GM19468 (cell line): Measurements from ENCODE around the gene GABBR2.

Experiments used
- ATAC-seq: cut with Tn5 transposase; IDR thresholded peaks from one replicate; pipeline ENCODE4 v1.9.1; 2021; ENCODE audit warnings: mild to moderate bottlenecking, moderate library complexity, moderate number of reproducible peaks; ENCODE audit not compliant: unreplicated experiment; ENCODE audit errors: extremely low read depth

Gene GABBR2

DNA sequence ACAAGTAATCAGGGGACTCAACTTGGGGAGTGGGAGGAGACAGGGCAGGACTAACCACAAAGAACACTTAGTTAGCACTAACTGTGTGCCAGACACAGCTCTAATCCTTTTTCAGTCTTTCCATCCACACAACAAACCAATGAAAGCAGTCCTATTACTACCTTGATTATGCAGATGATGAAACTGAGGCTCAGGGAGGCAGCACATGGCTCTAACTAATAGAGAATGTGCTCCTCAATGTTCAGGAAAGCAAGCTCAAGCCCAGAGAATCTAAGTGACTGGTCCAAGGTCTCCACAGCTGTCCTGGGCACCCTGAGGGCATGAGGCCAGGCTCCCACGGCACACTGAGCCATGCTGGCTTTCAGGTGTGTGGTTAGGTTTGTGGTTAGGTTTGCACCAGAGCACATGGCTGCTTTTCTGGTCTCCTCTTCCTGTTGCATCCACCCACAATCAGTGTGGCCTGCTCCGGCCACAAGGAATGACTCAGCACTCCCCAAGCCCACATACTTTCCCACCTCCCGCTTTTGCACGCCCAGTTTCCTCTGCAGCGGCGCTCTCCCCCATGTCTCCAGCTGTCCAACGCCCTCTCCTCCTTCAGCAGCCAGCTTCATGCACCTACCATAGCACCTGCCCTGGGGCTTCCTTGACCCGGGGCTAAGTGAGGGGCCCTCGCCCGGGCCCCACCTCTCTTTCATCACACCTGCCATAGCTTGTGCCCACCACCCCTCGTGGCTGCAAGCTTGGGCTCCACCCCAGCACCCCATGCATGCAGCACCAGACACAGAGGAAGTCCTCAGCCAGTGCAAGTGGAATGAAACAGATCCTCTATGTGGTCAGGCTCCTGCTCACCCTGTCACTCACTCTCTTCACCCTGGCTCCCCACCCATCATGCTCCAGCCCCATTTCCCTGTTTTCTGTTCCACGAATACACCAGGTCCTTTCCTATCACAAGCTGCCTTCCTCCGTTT lies 133.1 kb downstream of the GABBR2 start:
- peak; percentile 88 for ATAC-seq

DNA sequence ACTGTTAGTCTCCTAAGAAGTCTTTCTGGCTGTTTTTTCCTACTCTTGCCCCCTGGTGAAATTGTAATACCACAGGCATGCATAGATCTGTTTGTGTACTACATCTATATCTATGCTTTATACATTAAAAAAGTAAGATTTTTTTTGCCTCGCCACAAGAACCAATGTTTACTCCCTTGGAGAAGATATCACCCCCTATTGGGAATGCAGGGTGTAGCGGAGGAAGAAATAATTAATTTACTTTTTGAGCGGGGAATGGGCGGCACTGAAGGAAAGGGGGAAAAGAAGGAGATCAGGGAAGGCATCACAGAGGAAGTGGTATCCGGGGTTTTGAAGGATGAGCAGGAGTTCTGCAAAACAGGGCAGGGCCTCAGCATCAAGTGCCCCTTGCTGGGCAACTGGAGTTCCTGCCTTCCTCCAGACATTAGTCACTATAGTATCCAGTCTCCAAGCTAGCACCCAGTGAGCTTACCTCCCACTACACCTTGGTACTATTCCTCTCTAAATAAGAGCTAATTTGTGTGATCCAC lies 134.9 kb downstream of the GABBR2 start:
- no peak for ATAC-seq

DNA sequence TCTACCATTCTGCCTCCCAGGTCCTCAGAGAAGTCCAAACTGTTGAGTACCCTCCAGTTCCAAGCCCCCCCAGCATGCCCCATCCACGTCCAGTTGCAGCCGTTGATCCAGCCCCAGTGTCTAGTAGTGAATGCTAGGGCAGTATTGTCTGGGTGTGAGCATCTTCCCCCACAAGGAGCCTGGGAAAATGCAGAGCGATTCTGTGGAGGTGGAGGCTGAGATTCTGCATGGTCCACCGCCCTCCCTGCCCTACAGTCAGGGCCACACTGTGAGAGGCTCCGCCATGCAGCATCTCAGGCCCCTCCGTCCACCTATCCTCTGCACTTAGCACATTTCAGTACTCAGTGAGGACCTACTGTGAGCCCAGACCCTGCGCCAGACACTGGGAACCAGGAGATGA lies 135.9 kb downstream of the GABBR2 start:
- no peak for ATAC-seq

DNA sequence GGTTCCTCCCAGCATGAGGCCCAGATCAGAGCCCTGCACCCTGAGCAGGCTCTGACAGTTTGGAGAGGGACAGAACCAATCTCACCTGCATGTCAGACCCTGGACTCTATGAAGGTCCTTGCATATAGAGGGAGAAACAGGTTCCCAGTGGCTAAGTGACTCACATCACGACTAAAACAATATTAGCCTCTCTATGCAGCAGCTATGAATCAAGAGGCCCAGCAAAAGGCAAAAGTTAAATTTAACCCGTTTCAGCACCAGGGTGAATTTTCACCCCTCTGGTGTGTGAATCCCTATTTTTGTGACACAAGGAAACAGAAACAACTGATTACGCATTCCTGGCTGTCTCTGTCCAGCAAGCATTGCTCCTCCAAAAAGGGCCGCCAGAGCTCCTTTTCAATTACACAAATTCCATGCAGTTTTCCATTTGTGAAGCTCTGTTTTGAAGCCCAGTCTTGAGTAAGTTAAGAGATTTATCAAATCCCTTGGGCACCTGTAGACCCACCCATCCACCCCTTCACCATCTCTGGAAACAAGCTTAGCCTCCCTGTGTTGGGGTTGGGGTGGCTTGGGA lies 136.6 kb downstream of the GABBR2 start:
- ATAC-seq, result no peak

DNA sequence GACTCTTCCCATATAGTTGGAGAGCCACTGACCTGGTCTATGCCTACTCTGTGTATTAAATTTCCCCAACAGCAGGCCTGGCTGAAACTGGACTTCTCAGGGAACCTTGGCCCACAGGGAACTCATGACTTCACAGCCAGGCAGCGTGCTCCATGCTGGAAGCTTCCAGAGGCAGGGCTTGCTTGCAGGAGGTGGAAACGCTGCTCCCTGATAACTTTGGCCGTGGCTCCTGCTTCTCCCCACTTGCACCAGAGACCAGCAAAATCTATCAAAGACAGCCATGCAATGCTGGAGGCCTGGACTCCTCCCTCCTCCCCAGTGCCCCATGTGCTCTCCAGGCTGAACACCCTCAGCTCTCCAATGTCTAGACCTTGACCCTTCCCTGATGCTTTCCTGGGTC lies 137.1 kb downstream of the GABBR2 start:
- ATAC-seq, result no peak

DNA sequence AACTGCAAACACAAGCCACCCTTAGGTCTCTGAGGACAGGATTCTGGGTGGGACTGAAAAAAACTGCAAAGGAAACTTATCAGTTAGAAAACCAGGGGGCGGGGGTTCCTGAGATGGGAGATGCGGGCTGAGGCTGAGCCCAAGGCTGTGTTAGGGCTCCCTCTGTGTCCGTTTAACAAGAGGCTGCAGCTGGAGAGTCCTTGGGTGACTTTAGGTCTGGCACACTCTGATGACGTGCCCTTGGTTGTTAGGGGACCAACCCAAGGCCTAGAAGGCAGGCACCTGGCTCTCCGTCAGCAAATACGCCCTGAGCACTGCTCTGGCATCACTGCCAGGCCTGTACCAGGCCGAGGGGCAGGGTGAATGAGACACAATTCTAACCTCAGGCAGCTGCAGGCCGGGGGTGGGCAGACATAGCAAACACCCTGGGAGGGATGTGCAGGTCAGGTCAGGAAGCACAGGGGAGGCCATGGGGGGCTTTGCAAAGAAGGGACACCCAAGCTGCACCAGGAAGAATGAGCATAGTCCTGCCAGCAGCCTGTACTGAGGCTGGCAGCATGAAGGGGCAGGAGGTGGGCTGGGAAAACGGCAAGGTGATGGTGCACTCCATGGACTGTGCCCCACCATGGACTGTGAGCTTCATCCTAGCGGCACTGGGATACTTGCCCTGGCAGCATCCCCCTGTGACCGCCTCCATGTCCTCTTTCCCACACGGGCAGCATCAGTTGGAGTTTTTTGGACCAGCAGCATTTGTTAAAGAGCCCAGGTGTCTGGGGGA lies 137.9 kb downstream of the GABBR2 start:
- ATAC-seq, result no peak

DNA sequence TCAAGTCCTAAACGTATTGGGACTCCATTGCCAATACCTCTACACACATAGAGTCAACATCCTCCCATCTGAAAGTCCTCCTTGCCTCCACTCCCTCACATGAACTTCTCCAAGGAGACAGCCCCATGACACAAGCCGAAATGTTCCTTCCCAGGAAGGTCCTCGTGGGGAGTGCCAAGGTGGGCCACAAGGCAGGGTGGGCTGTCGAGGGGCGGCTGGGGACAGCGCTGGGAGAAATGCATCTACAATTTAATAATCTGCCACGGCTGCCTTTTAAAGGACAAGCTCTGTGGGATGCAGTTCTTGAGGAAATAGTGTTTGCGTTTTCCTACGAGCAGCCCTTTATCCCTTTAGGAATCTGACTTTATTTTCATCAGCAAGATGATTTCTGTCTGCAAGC lies 138.7 kb downstream of the GABBR2 start:
- ATAC-seq, result no peak

DNA sequence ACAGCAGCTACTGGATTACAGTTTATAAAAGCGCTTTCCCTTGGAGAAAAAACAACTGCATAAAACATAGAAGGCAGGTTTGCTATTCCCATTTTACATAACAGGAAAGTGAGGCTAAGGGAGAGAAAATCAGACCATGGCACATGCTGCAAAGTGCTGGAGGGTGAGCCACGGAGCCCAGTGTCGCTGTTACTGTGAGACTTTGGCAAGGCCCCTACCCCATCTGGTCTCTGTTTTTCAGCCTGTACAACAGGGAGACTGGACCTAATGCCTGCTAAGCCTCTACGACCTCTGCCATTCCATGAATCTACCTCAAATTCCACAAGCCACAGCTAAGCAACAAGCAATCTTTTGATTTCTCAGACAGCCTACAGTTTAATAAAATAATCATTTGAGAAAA lies 139.2 kb downstream of the GABBR2 start:
- no peak for ATAC-seq

DNA sequence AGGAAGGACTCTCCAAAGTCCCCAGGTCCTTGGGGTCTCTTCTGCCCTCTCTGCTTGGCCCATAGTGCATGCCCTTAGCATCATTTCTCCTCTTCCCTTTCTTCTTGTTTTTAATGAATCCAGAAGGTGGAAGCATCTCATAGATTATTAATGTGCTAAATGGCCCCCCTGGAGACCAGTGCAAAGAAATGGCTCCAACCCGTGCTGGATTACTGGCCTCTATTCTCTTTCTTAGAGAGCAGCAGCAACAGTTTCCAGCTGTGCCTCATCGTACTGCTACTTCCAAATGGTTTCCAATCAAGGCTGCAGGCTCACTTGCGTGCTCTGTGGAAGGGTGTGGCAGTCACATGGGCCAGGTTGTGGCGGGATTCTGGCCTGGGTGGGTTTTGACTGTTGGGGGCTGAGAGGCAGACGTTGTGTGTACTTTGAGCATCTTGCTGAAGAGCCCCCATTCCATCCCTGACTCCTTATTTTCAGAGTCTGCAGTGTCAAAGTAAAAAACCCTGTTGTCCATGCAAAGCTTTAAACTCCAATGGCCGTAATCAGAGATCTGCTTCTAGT lies 139.7 kb downstream of the GABBR2 start:
- no peak for ATAC-seq

DNA sequence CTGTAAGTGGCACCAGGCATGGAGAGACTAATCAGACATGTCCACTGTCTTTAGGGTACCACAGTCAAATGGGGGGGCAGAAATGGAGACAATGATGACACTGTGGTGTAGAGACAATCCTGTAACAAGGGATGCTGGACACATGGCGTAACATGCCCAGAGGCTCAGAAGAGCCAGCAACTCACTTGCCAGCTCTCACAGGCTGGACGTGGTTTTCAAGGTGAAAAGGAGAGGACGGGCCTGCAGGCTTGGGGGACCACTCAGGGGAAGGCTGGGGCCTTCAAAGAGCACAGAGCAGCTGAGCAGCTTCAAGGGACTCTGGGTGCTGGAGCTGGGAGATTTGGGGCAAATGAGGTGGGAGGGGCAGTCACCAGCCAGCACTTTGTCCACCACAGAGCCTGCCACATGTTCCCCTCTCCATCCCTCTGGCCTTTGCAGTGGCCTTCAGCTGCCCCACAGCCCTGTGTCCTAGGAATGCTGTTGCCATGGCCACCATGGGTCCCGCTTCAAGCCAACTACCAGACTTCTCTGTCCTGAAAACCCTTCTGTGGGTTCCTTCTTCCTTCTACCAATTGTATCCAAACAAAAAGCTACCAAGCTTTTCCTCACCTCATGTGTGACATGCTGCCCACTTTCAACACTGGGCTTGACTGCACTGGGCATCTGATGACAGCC lies 140.4 kb downstream of the GABBR2 start:
- ATAC-seq, result no peak

DNA sequence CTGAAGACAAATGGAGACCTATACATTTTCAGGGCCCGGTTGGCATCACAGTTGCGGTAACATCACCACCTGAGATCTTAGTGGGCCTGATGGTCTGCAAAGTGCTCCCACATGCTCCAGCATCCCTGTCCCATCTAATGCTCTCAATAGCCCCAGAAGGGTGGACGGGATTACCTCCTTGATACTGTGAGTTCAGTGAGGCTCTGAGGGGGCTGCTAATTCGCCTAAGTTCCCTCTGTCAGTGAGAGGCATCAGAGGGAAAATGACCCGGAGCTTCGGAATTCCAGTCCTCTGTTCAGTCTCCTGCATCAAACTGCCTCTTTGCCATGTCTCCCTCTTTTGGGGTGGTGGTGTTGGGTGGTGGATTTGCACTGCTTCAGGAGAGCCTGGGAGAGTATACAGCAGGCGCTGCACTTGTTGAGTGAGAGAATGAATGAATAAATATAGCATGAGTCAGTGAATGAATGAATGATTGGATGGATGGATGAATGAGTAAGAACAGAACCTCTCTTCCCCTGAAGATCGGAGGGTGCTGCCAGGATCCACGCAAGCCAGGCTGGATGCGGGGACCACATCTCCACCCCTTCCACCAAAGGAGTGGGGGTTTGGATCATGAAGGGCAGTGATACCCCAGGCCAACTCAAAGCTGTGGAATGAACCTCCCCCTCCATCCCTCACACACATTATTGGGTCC lies 141.0 kb downstream of the GABBR2 start:
- no peak for ATAC-seq

DNA sequence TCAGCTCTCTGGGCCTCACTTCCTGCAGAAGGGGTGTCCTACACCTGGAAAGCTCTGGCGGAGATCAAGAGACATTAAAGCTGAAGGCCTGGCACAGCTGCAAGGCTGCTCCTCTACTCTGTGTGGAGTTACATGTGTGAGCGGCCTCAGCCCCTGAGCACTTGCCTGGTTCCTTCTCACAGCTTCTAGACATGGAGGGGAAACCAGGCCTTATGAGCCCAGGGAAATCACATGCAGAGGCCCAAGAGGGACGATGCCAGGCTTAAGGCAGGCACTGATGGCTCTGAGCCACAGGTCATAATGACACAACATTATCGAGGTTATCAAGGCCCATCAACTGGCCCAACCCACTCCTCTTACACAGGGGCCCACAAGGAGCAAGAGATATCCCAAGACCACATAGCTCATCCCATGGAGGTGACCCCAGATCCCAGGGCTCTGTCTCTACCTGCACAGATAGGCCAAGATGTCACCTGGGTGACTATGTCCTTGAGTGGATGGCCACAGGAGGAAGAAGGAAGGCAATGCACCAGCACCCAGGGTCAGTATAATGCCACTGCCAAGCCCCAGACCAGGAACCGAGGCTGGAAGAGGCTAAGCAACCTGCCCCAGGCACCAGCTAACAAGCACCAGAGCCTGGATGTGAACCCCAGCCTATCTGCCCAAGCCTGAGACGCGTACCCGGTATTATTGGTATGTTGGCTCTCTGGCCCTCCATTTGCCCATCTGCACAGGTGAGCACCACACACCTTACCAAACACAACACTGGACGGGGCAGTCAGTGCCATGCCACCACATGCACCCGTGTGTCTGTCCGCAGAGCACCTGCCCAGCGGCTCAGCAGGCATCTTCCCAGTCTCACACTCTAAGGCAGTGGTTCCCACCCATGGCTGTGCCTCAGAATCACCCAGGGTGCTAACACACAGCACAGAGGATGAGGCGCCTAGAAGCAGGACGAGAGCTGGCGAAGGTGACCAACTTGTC lies 143.3 kb downstream of the GABBR2 start:
- ATAC-seq, result no peak

DNA sequence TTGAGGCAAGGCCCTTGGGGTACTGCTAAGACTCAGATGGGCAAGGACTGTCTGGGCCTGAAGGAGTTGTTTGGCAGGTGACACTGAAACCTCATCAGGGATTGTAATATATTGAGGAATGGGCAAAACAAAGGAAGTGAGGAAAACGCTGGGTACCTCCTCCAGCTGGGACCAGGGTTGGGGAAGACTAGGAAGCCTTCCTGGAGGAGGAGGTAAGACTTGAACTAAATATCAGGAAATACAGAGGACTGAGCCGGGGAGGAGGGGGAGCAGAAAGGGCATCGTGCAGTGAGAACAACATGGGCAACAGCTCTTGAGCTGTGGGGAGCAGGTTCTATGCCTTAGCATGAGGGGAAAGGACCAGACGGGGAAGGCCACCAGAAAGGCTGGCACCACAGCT lies 144.0 kb downstream of the GABBR2 start:
- ATAC-seq, result no peak

DNA sequence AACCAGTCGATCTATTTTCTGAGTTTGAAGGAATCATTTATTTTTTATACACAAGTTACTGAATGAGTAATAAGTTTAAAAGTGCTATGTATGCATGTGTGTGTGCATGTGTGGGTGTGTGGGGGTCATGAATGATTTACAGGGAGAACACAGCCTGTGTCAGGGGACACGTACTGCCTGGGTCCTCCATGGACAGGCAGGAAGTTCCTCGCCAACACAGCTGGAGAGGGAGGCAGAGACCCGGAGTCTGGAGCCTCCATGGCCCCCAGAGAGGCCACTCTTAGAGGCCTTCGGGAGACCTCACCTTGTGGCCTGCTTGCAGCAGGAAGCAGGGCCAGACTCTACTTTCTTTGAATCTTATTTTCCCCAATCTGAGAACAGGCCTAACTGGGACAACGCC lies 144.7 kb downstream of the GABBR2 start:
- no peak for ATAC-seq

DNA sequence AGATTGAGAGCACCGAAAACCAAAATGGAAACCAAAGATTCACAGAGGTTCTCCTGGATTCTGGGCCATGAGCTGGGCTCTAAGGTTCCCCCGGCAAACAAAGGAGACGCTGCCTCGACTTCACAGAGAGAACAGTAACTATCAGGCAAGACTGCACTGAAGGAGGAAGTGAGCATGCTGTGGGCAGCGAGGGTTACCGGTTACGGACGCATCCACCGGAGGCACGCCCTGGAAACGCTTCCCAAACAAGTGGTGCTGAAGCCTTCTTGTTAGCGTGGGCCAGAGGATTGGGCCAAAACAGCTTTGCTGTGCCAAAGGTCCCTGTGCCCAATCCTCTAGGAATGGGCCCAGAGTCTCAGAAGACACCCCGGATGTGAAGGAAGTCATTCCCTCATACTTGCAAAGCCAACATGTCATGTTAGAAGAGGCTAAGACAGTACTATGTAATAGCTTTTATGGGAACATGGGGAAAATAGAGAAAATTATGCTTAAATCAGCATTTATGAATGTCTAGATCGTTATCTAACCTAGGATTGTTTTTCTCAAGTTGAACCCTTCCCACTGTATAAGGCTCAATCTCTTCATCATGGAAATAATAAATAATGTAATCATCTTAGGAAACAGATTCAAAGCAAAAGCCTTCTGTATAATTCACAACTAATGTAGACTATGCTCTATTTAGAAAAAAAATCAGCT lies 145.4 kb downstream of the GABBR2 start:
- no peak for ATAC-seq

DNA sequence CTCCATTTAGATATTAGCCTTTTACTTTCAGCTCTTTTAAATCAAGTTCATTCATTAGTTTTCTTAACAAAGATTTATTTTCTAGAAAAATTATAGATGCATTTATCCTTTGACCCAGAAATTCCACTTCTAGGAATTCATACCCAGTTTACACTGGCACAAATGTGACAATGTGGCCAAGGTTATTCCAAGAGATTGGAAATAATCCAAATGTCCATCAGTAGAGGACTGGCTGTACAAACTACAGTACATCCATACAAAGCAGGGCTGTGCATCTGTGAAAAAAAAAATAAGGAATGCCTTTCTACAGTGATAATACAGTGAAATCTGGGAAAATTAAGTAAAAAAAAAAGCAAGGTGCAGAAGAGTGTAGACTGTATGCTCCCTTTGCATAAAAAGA lies 149.2 kb downstream of the GABBR2 start:
- ATAC-seq, result no peak

DNA sequence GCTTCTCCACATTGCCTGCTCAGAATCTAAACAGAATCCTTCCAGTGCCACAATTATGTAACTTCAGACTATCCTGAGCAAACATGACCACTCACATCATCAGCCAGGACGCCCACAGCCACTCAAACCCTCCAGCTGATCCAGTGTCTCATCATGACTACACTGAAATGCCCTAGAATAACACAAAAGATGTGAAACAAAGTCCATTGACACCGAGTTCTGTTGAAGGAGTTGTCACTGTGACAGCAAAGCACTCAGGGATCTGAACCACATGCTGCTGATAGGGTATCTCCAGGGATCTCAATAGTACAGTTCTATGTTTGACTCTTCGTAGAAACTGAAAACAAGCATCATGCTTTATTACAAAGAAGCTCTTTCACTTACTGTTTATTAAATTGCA lies 150.2 kb downstream of the GABBR2 start:
- no peak for ATAC-seq

DNA sequence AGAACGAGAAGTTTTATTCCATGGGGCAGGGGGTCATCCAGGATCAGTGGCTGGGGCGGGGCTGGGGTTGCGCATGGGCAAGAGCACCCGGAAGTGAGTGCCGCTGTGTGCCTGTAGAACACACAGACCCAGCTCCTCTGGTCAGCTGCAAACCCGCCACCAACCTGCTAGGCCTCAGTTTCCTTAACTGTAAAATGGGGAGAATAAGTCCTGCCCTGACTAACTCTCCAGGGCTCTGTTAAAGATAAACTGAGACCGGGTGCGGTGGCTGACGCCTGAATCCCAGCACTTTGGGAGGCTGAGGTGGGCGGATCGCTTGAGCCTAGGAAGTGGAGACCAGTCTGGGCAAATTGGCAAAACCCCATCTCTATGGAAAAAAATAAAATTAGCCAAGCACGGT lies 152.2 kb downstream of the GABBR2 start:
- no peak for ATAC-seq
